A549 (cell line): ENCODE results near the gene SLIT1. TPM values are rescaled to one million over a fixed set of nuclear protein-coding genes. Genes with fewer than 3 reads are reported as not detected.

Source experiments
- ATAC-seq, 2 experiments: fragments of 200-7000 bp in 1 of 2; fragments of >200 bp in 1 of 2; cut with Nextera tagmentation in 1 of 2; cut with Tn5 transposase in 1 of 2; 3 replicates each; pipeline versions ENCODE4 v1.8.0 to v1.9.1; 2018 to 2020; ENCODE audit warnings: mild to moderate bottlenecking in 1 of 2, moderate library complexity in 1 of 2
- CTCF ChIA-PET: fragments of 300-600 bp; sonication (Branson Sonifier 250); formaldehyde crosslinking; extraction: SDS; loops from one replicate; lab custom pipeline; 2021; ENCODE audit warnings: antibody characterized with exemption, inconsistent platforms; lab: Yijun Ruan, JAX
- POLR2A ChIA-PET: fragments of 350-600 bp; formaldehyde crosslinking; extraction: SDS; loops from one replicate; lab custom pipeline; 2021; ENCODE audit warnings: antibody characterized with exemption, inconsistent platforms; lab: Yijun Ruan, JAX
- DNase-seq, 2 experiments: peaks; one replicate each; pipeline versions ENCODE4 v3.0.0 to v3.0.0-alpha.2; 2011 to 2016; ENCODE audit warnings: low read depth in 1 of 2, low spot score in 1 of 2
- FAIRE-seq: peaks from 2 replicates; lab custom pipeline; 2011; peaks lifted over from hg19 to GRCh38; lab: Jason Lieb, UNC
- H3K27ac ChIP-seq, 2 experiments: fragments of >200 bp; sonication (Bioruptor Twin); formaldehyde crosslinking; 3 replicates each; pipeline ENCODE4 v1.5.1; 2016 to 2017
- H3K4me1 ChIP-seq: fragments of >200 bp; sonication (Bioruptor Twin); formaldehyde crosslinking; 3 replicates; pipeline ENCODE4 v1.6.1; 2016
- H3K4me2 ChIP-seq: fragments of >200 bp; sonication (Bioruptor Twin); formaldehyde crosslinking; 3 replicates; pipeline ENCODE4 v1.6.1; 2016
- H3K4me3 ChIP-seq: fragments of >200 bp; sonication (Bioruptor Twin); formaldehyde crosslinking; 3 replicates; pipeline ENCODE4 v1.5.1; 2016
- H3K9me3 ChIP-seq: fragments of >200 bp; sonication (Bioruptor Twin); formaldehyde crosslinking; 3 replicates; pipeline ENCODE4 v1.6.1; 2016
- ATOH8 ChIP-seq: fragments of 250-450 bp; sonication (Bioruptor Pico); IDR thresholded peaks from 2 replicates; pipeline ENCODE4 v1.5.0; 2020; ENCODE audit warnings: low read depth, mild to moderate bottlenecking, moderate library complexity
- CTCF ChIP-seq: fragments of >200 bp; sonication (Bioruptor Twin); formaldehyde crosslinking; IDR thresholded peaks from 3 replicates; pipeline ENCODE4 v1.5.1; 2016
- E2F6 ChIP-seq: IDR thresholded peaks from 2 replicates; pipeline ENCODE4 v1.6.1; 2012; ENCODE audit warnings: low read depth, borderline replicate concordance
- ESRRA ChIP-seq: fragments of 150-350 bp; IDR thresholded peaks from 2 replicates; pipeline ENCODE4 v1.6.1; 2014; ENCODE audit warnings: mild to moderate bottlenecking, low read length, borderline replicate concordance
- FOXS1 ChIP-seq: fragments of 250-450 bp; sonication (Bioruptor Pico); IDR thresholded peaks from 2 replicates; pipeline ENCODE4 v1.5.0; 2020; ENCODE audit warnings: mild to moderate bottlenecking, moderate library complexity
- HMGXB4 ChIP-seq: fragments of 250-450 bp; sonication (Bioruptor Pico); IDR thresholded peaks from 2 replicates; pipeline ENCODE4 v1.5.0; 2021; ENCODE audit warnings: mild to moderate bottlenecking, moderate library complexity, borderline replicate concordance
- KDM1A ChIP-seq: fragments of 200-600 bp; sonication (generic); IDR thresholded peaks from 2 replicates; pipeline ENCODE4 v1.6.1; 2016; ENCODE audit warnings: low read depth, mild to moderate bottlenecking
- KDM5A ChIP-seq: fragments of 200-600 bp; sonication (generic); IDR thresholded peaks from 2 replicates; pipeline ENCODE4 v1.6.1; 2016; ENCODE audit warnings: antibody characterized with exemption, mild to moderate bottlenecking
- NR3C1 ChIP-seq: fragments of >200 bp; sonication (Bioruptor Twin); formaldehyde crosslinking; IDR thresholded peaks from 3 replicates; pipeline ENCODE4 v1.6.1; 2017
- PHF8 ChIP-seq: fragments of 200-600 bp; sonication (generic); IDR thresholded peaks from 2 replicates; pipeline ENCODE4 v1.6.1; 2016; ENCODE audit warnings: low read depth, mild to moderate bottlenecking, antibody characterized with exemption, moderate library complexity, borderline replicate concordance
- POLR2A ChIP-seq: IDR thresholded peaks from 2 replicates; pipeline ENCODE4 v1.6.1; 2012; ENCODE audit warnings: mild to moderate bottlenecking, low read length
- REST ChIP-seq: fragments of 200-600 bp; sonication (generic); IDR thresholded peaks from 2 replicates; pipeline ENCODE4 v1.6.1; 2016; ENCODE audit warnings: antibody characterized with exemption, mild to moderate bottlenecking, moderate library complexity
- ZFP36 ChIP-seq: fragments of 450-650 bp; IDR thresholded peaks from 2 replicates; pipeline ENCODE4 v1.6.1; 2014; ENCODE audit warnings: borderline replicate concordance; ENCODE audit not compliant: partially characterized antibody
- WGBS: methylation state at CpG from one replicate; pipeline ENCODE4 v1.1.6; 2017; ENCODE audit errors: missing lambda C conversion rate; 5-methylcytosine and 5-hydroxymethylcytosine counted together
- polyA plus RNA-seq, 4 experiments: library from polyadenylated mRNA; depleted of rRNA in 3 of 4; stranded (reverse); fragments of >200 nt; fragmentation: RNase III in 1 of 4; extraction: RNeasy Plus Mini Kit Qiagen cat#74134 plus additional on column Dnase treatment in 1 of 4; gene quantifications; 2 replicates in 3 of 4; 3 replicates in 1 of 4; pipeline ENCODE4 v1.2.3, GENCODE V29; 2011 to 2017

The SLIT1 gene
- polyA plus RNA-seq, 2 of the 4 experiments (the other 2 are of a cell fraction) = 0.05 to 0.09 TPM

GRCh38 chr10:97163781-97164501 is 21.8 kb downstream of the SLIT1 start (continued):
- TF ChIP-seq E2F6 (no peak), ESRRA (no peak)

GRCh38 chr10:97163181-97163580 is 22.6 kb downstream of the SLIT1 start:
- Histone ChIP-seq H3K9me3 (no peaks in the 10 kb centered on the region), H3K27ac (no peak overlapping the region), H3K4me2 (no peak overlapping the region), H3K4me1 (no peaks in the 10 kb centered on the region), H3K4me3 (no peak overlapping the region)
- TF ChIP-seq PHF8 = no peak
- no peak for TF ChIP-seq ATOH8 (CRISPR knock-in tag)
- no peak for TF ChIP-seq ZFP36
- TF ChIP-seq REST = no peak
- TF ChIP-seq POLR2A = no peak
- no peak for TF ChIP-seq KDM5A
- DNase-seq = no peak
- WGBS = 74% methylated on average over 7 of the region's 7 CpGs
- FAIRE-seq = no peak
- ChIA-PET CTCF (interaction anchor here (1.1 to 1.3 kb wide), 3 partner anchors 33 to 47 kb away, joined by 3 to 4 read pairs (median 3); no protein-coding TSS in a partner anchor), POLR2A (no interaction called here)
- no peak for ATAC-seq

GRCh38 chr10:97159646-97160305 is 26.0 kb downstream of the SLIT1 start:
- H3K4me2 ChIP-seq = no peak overlapping the region
- no peaks in the 10 kb centered on the region for H3K9me3 ChIP-seq
- TF ChIP-seq KDM1A (no peak), FOXS1 (CRISPR knock-in tag) (no peak), ZFP36 (no peak), NR3C1 (no peak), HMGXB4 (no peak), CTCF (no peak), PHF8 (no peak)
- ChIA-PET CTCF (interaction anchor here (0.6 to 1.8 kb wide), 2 partner anchors 50 to 87 kb away, joined by 4 read pairs; no protein-coding TSS in a partner anchor), POLR2A (no interaction called here)
- no peak overlapping the region for H3K27ac ChIP-seq
- FAIRE-seq (no peak), ATAC-seq (no peak), DNase-seq (no peak)
- H3K4me3 ChIP-seq = no peak overlapping the region
- WGBS = 72% methylated on average over 10 of the region's 10 CpGs
- H3K4me1 ChIP-seq = no peaks in the 10 kb centered on the region
